T-cell (primary cell): ENCODE measurements around the gene CCDC194. TPM values are rescaled to one million over a fixed set of nuclear protein-coding genes. Genes with fewer than 3 reads are reported as not detected.

Experiments used
- ATAC-seq, 4 experiments: fragments of 200-7000 bp in 3 of 4; fragments of 150-1000 bp in 1 of 4; cut with Tn5 transposase; replicated peaks in 1 of 4; 1 replicate in 3 of 4; 2 replicates in 1 of 4; pipeline ENCODE4 v1.10.0; 2021; ENCODE audit warnings: moderate library complexity in 3 of 4, mild to moderate bottlenecking in 2 of 4, moderate number of reproducible peaks in 1 of 4
- CTCF ChIA-PET, 2 donors: fragments of 300-600 bp; sonication (Branson Sonifier 250); formaldehyde crosslinking; loops; one replicate each; lab custom pipeline; 2022; ENCODE audit warnings: antibody characterized with exemption in 2 of 2; lab: Charles Lee
- POLR2A ChIA-PET, 2 donors: fragments of 300-600 bp; sonication (Branson Sonifier 250); formaldehyde crosslinking; loops; one replicate each; lab custom pipeline; 2022; ENCODE audit warnings: antibody characterized with exemption in 2 of 2; lab: Charles Lee
- DNase-seq, 35 experiments: peaks; one replicate each; pipeline versions ENCODE4 v3.0.0 to v3.0.0-alpha.2; 2013 to 2023
- H3K27ac ChIP-seq: one replicate; pipeline ENCODE4 v1.5.1; 2013; ENCODE audit warnings: low read length
- H3K27me3 ChIP-seq, 2 experiments: replicated peaks in 1 of 2; 1 replicate in 1 of 2; 2 replicates in 1 of 2; pipeline versions ENCODE4 v1.6.1 to v1.7.0; 2013; ENCODE audit warnings: low read length in 1 of 2, mixed read lengths in 1 of 2; ENCODE audit not compliant: control insufficient read depth in 2 of 2, insufficient read depth in 2 of 2; ENCODE audit errors: extremely low read depth in 1 of 2
- H3K36me3 ChIP-seq, 2 donors: 1 replicate in 1 of 2; 2 replicates in 1 of 2; pipeline versions ENCODE4 v1.6.1 to v1.7.0; 2013; ENCODE audit warnings: low read length in 1 of 2; ENCODE audit not compliant: control insufficient read depth in 2 of 2, insufficient read depth in 1 of 2; ENCODE audit errors: extremely low read depth in 1 of 2
- H3K4me1 ChIP-seq, 2 experiments: 1 replicate in 1 of 2; 2 replicates in 1 of 2; pipeline versions ENCODE4 v1.6.1 to v1.7.0; 2013; ENCODE audit warnings: low read length in 2 of 2, mixed read lengths in 1 of 2; ENCODE audit not compliant: insufficient read depth in 2 of 2, control insufficient read depth in 1 of 2; ENCODE audit errors: extremely low read depth in 1 of 2
- H3K4me3 ChIP-seq, 2 donors: 1 replicate in 1 of 2; 2 replicates in 1 of 2; pipeline versions ENCODE4 v1.5.1 to v1.7.0; 2013; ENCODE audit warnings: mild to moderate bottlenecking in 2 of 2, low read length in 1 of 2, moderate library complexity in 1 of 2; ENCODE audit not compliant: control insufficient read depth in 1 of 2; ENCODE audit errors: extremely low read depth in 1 of 2
- H3K9me3 ChIP-seq: 2 replicates; pipeline ENCODE4 v1.7.0; 2013
- H3K27ac Mint-ChIP-seq, 2 donors: one replicate each; pipeline ENCODE4 v1.8.0; 2020 to 2021; ENCODE audit warnings: mild to moderate bottlenecking in 2 of 2, mixed read lengths in 2 of 2
- H3K27me3 Mint-ChIP-seq, 2 donors: one replicate each; pipeline ENCODE4 v1.8.0; 2021 to 2022; ENCODE audit warnings: mixed read lengths in 2 of 2
- H3K36me3 Mint-ChIP-seq: one replicate; pipeline ENCODE4 v1.8.0; 2021; ENCODE audit warnings: mixed read lengths
- H3K4me1 Mint-ChIP-seq, 3 donors: one replicate each; pipeline ENCODE4 v1.8.0; 2020 to 2022; ENCODE audit warnings: mixed read lengths in 3 of 3, mild to moderate bottlenecking in 1 of 3
- H3K4me3 Mint-ChIP-seq, 3 donors: one replicate each; pipeline ENCODE4 v1.8.0; 2020 to 2022; ENCODE audit warnings: mild to moderate bottlenecking in 3 of 3, mixed read lengths in 3 of 3, moderate library complexity in 3 of 3
- H3K9me3 Mint-ChIP-seq, 3 donors: one replicate each; pipeline ENCODE4 v1.8.0; 2020 to 2022; ENCODE audit warnings: mixed read lengths in 3 of 3
- WGBS: methylation state at CpG from one replicate; pipeline ENCODE4 v1.1.5; 2013; ENCODE audit warnings: missing lambda C conversion rate; ENCODE audit not compliant: insufficient coverage; 5-methylcytosine and 5-hydroxymethylcytosine counted together
- total RNA-seq, 35 experiments: library from RNA in 6 of 35; stranded (reverse) in 6 of 35; fragments of 120-200 nt in 1 of 35; gene quantifications; one replicate each; pipeline versions ENCODE4 v1.2.1 to v1.2.4 and lab custom pipeline; 2013 to 2026

CCDC194 gene
- total RNA-seq, 5 donors from 2014 or later (not counting 1 experiment from before 2014, with no cell fraction given): 1.4 to 3.3 (median 2.6) TPM

GRCh38 chr19:17429641-17430113 lies 35.7 kb upstream of the CCDC194 start:
- Mint-ChIP-seq H3K9me3 (no peaks in the 10 kb centered on the region), H3K27me3 (no peaks in the 10 kb centered on the region), H3K36me3 (no peaks in the 10 kb centered on the region), H3K27ac (no peak overlapping the region), H3K4me1 (peaks cover 0 to 1% (median 1%) of the 10 kb centered on the region in 3 donors), H3K4me3 (no peak overlapping the region)
- Histone ChIP-seq H3K9me3 (no peaks in the 10 kb centered on the region), H3K27me3 (no peaks in the 10 kb centered on the region), H3K4me1 (peaks cover 0 to 3% of the 10 kb centered on the region in 2 experiments), H3K27ac (no peak overlapping the region), H3K4me3 (no peak overlapping the region), H3K36me3 (no peaks in the 10 kb centered on the region)
- POLR2A ChIA-PET: no interaction called here
- ATAC-seq (no peak), DNase-seq (no peak)
- CTCF ChIA-PET: interaction anchor here (0.7 to 0.9 kb wide), 3 partner anchors 9 to 293 kb away, joined by 3 to 5 read pairs (median 4); partner anchors contain the start of gene MVB12A (in 1 of the 2)
- 96% methylated on average over 17 of the region's 17 CpGs for WGBS

- Mint-ChIP-seq H3K36me3 (peaks cover 4% of the 10 kb centered on the region), H3K27ac (no peak overlapping the region), H3K9me3 (no peaks in the 10 kb centered on the region), H3K27me3 (no peaks in the 10 kb centered on the region), H3K4me3 (no peak overlapping the region), H3K4me1 (peaks cover 6 to 13% (median 8%) of the 10 kb centered on the region in 3 donors)
- no peak overlapping the region for H3K27ac ChIP-seq
- whole genome bisulfite sequencing: 45% methylated on average over 15 of the region's 27 CpGs
- H3K36me3 ChIP-seq: peaks cover 0 to 3% of the 10 kb centered on the region in 2 donors
- no peaks in the 10 kb centered on the region for H3K27me3 ChIP-seq
- POLR2A ChIA-PET: interaction anchor here in 1 of 2 donors (0.6 kb wide), 1 partner anchor 349 kb away, joined by 5 read pairs; no protein-coding TSS in a partner anchor
- ATAC-seq (peak; percentile 39 to 63 (median 52)), DNase-seq (peak in 3 of 35 experiments; percentile 22 to 32 (median 31))
- no peak overlapping the region for H3K4me3 ChIP-seq
- CTCF ChIA-PET: no interaction called here
- H3K4me1 ChIP-seq: peaks cover 3 to 16% of the 10 kb centered on the region in 2 experiments
- H3K9me3 ChIP-seq: no peaks in the 10 kb centered on the region
These were observed 30.9 kb upstream of the CCDC194 start for GRCh38 chr19:17424743-17425365.

GRCh38 chr19:17423429-17424208 lies 29.6 kb upstream of the CCDC194 start:
- no peaks in the 10 kb centered on the region for H3K9me3 ChIP-seq
- ChIA-PET POLR2A (interaction anchor here in 1 of 2 donors (0.6 kb wide), 1 partner anchor 26 kb away, joined by 4 read pairs; no protein-coding TSS in a partner anchor), CTCF (no interaction called here)
- peaks cover 7 to 24% of the 10 kb centered on the region in 2 experiments for H3K4me1 ChIP-seq
- Mint-ChIP-seq H3K4me3 (no peak overlapping the region), H3K27ac (no peak overlapping the region), H3K4me1 (peaks cover 15 to 20% (median 18%) of the 10 kb centered on the region in 3 donors), H3K36me3 (peaks cover 4% of the 10 kb centered on the region), H3K27me3 (no peaks in the 10 kb centered on the region), H3K9me3 (no peaks in the 10 kb centered on the region)
- no peak overlapping the region for H3K27ac ChIP-seq
- no peak for ATAC-seq
- no peak overlapping the region for H3K4me3 ChIP-seq
- WGBS: 92% methylated on average over 6 of the region's 20 CpGs
- DNase-seq: no peak
- no peaks in the 10 kb centered on the region for H3K27me3 ChIP-seq
- H3K36me3 ChIP-seq: peaks cover 0 to 3% of the 10 kb centered on the region in 2 donors

GRCh38 chr19:17421942-17422341 lies 27.9 kb upstream of the CCDC194 start:
- Histone ChIP-seq H3K9me3 (no peaks in the 10 kb centered on the region), H3K27ac (no peak overlapping the region), H3K4me1 (peaks cover 7 to 24% of the 10 kb centered on the region in 2 experiments), H3K36me3 (peaks cover 0 to 3% of the 10 kb centered on the region in 2 donors), H3K27me3 (no peaks in the 10 kb centered on the region), H3K4me3 (no peak overlapping the region)
- no peaks in the 10 kb centered on the region for H3K9me3 Mint-ChIP-seq
- no peak overlapping the region for H3K27ac Mint-ChIP-seq
- DNase-seq (no peak), ATAC-seq (no peak)
- no peaks in the 10 kb centered on the region for H3K27me3 Mint-ChIP-seq
- peaks cover 16 to 20% (median 18%) of the 10 kb centered on the region in 3 donors for H3K4me1 Mint-ChIP-seq
- ChIA-PET CTCF (no interaction called here), POLR2A (no interaction called here)
- peak overlapping the region in 1 of 3 donors; percentile 93 for H3K4me3 Mint-ChIP-seq
- WGBS: 100% methylated on average over 4 of the region's 4 CpGs
- peaks cover 5% of the 10 kb centered on the region for H3K36me3 Mint-ChIP-seq

GRCh38 chr19:17420475-17420924 lies 26.5 kb upstream of the CCDC194 start:
- Mint-ChIP-seq H3K4me1 (peaks cover 17 to 20% (median 18%) of the 10 kb centered on the region in 3 donors), H3K9me3 (no peaks in the 10 kb centered on the region), H3K4me3 (peak overlapping the region; percentile 87 to 93 (median 90)), H3K27ac (peak overlapping the region; percentile 39 to 55), H3K27me3 (no peaks in the 10 kb centered on the region), H3K36me3 (peaks cover 8% of the 10 kb centered on the region)
- DNase-seq: peak in 6 of 35 experiments; percentile 13 to 38 (median 21)
- ChIA-PET POLR2A (interaction anchor here in 1 of 2 donors (0.7 kb wide), 1 partner anchor 834 kb away, joined by 4 read pairs; no protein-coding TSS in a partner anchor), CTCF (interaction anchor here (0.6 to 1.2 kb wide), 2 partner anchors 9 to 76 kb away, joined by 4 to 5 read pairs; no protein-coding TSS in a partner anchor)
- Histone ChIP-seq H3K4me1 (peaks cover 7 to 24% of the 10 kb centered on the region in 2 experiments), H3K36me3 (peaks cover 0 to 3% of the 10 kb centered on the region in 2 donors), H3K4me3 (peak overlapping the region; percentile 80 to 82), H3K27ac (peak overlapping the region; percentile 18), H3K27me3 (no peaks in the 10 kb centered on the region), H3K9me3 (no peaks in the 10 kb centered on the region)
- 7% methylated on average over 25 of the region's 25 CpGs for WGBS
- ATAC-seq: peak in 1 of 4 experiments; percentile 7
